Adrenal gland (tissue), 12 donors: ENCODE results near the gene KRTAP5-6. TPM values are rescaled to one million over a fixed set of nuclear protein-coding genes. Genes with fewer than 3 reads are reported as not detected.

ENCODE experiments used
- DNase-seq, 7 donors: peaks; one replicate each; pipeline ENCODE4 v3.0.0-alpha.2; 2019 to 2020
- H3K27ac ChIP-seq, 5 donors: fragments of 200-600 bp; sonication (generic) in 4 of 5; 1 replicate in 3 of 5; 2 replicates in 2 of 5; pipeline versions ENCODE4 v1.5.1 to v1.8.0; 2016 to 2020; ENCODE audit warnings: mild to moderate bottlenecking in 1 of 5
- H3K27me3 ChIP-seq: fragments of 200-600 bp; 2 replicates; pipeline ENCODE4 v1.8.0; 2021
- H3K36me3 ChIP-seq, 2 donors: fragments of 200-600 bp; replicated peaks in 1 of 2; 1 replicate in 1 of 2; 2 replicates in 1 of 2; pipeline versions ENCODE4 v1.5.1 to v1.8.0; 2018 to 2022
- H3K4me1 ChIP-seq, 2 donors: fragments of 200-600 bp; replicated peaks in 1 of 2; 1 replicate in 1 of 2; 2 replicates in 1 of 2; pipeline versions ENCODE4 v1.5.1 to v1.8.0; 2018 to 2021
- H3K4me3 ChIP-seq, 4 donors: fragments of 200-600 bp; sonication (generic) in 3 of 4; one replicate each; pipeline ENCODE4 v1.5.1; 2016 to 2018
- H3K9me3 ChIP-seq, 3 donors: fragments of 200-600 bp; sonication (generic) in 1 of 3; replicated peaks in 1 of 3; 1 replicate in 2 of 3; 2 replicates in 1 of 3; pipeline versions ENCODE4 v1.5.1 to v1.8.0; 2016 to 2021
- CTCF ChIP-seq, 6 experiments: fragments of 450-650 bp in 4 of 6; fragments of 200-600 bp in 2 of 6; sonication (generic) in 1 of 6; IDR thresholded peaks; 1 replicate in 5 of 6; 2 replicates in 1 of 6; pipeline versions ENCODE4 v1.5.1 to v1.8.0; 2016 to 2021; ENCODE audit warnings: antibody characterized with exemption in 6 of 6, mild to moderate bottlenecking in 2 of 6, moderate library complexity in 1 of 6
- POLR2A ChIP-seq, 2 donors: fragments of 450-650 bp; IDR thresholded peaks; one replicate each; pipeline ENCODE4 v1.6.1; 2017; ENCODE audit warnings: antibody characterized with exemption in 2 of 2, mild to moderate bottlenecking in 2 of 2, moderate library complexity in 1 of 2
- WGBS, 4 donors: extraction: QIAGEN DNeasy Blood & Tissue Kit in 2 of 4; methylation state at CpG; one replicate each; pipeline versions ENCODE4 v1.1.5 to v1.1.7; 2013 to 2017; 5-methylcytosine and 5-hydroxymethylcytosine counted together
- intact Hi-C, 2 donors: fragments of 100-400 bp; cut with DNase I; formaldehyde crosslinking; loops; one replicate each; pipeline versions ENCODE4 v1.14.1 to v1.15.0; 2022 to 2023
- polyA plus RNA-seq, 3 donors: library from polyadenylated mRNA; stranded (reverse); fragments of 200-250 nt in 2 of 3; fragments of 350-450 nt in 1 of 3; fragmentation: Illumina TruSeq in 1 of 3; extraction: RNeasy Lipid Tissue Mini Kit (QIAGEN cat#74804) in 1 of 3; gene quantifications; one replicate each; pipeline ENCODE4 v1.2.3, GENCODE V29; 2013 to 2014
- total RNA-seq, 9 donors: library from RNA; depleted of rRNA in 4 of 9; stranded (reverse); fragments of >200 nt in 4 of 9; fragments of 120-200 nt in 1 of 9; fragmentation: NEBNext Ultra II Directional in 1 of 9; extraction: Animal tissue kit (Norgen Biotek cat#: 25700) in 1 of 9; gene quantifications; one replicate each; pipeline versions ENCODE4 v1.1.0 to v1.2.4, GENCODE V29; 2013 to 2023
- donor health status: healthy with polysubstance abuse.
- donor health status: Bipolar disorder and iron deficiency.
- donor health status: DM: yes; HTN: yes; CAD: no.
- donor health status: DM: no; HTN: no; CAD: no.
- donor health status: DM: no; HTN: no; CAD: no.
- donor health status: DM: yes; HTN: yes; CAD: no.

Gene KRTAP5-6
- total and polyA plus RNA-seq, 12 donors = 0.61 TPM; not detected in 11

DNA sequence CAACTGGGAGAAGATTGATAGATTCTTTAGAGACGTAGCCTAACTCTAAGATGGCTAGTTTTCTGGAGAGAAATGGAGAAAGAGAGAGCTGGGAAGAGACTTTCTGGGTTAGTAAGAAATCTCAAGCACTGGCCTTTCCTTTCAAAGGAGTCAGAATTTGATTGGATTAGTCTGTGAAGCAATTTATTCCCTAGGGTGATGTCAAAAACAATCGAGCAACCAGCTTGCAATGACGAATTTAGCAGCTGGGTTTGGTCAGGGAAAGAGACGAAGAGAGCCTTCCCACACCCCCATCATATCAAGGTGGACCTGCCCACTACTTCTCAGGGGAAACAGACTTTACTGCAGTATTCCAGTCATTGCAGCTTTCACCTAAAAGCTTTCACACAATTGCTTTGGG is 10.8 kb downstream of the KRTAP5-6 start:
- H3K9me3 ChIP-seq = no peaks in the 10 kb centered on the region
- no peak overlapping the region for H3K4me3 ChIP-seq
- TF ChIP-seq CTCF (IDR thresholded peaks at IDR 0.05) (no peak), POLR2A (IDR thresholded peaks at IDR 0.05) (no peak)
- peaks cover 3% of the 10 kb centered on the region for H3K27me3 ChIP-seq
- H3K36me3 ChIP-seq = no peaks in the 10 kb centered on the region
- 36 to 62% (median 53%) methylated on average over 4 of the region's 4 CpGs for WGBS, 4 donors
- intact Hi-C loops = no loop called here
- DNase-seq = no peak
- H3K27ac ChIP-seq = no peak overlapping the region
- H3K4me1 ChIP-seq = peaks cover 0 to 7% of the 10 kb centered on the region in 2 donors

DNA sequence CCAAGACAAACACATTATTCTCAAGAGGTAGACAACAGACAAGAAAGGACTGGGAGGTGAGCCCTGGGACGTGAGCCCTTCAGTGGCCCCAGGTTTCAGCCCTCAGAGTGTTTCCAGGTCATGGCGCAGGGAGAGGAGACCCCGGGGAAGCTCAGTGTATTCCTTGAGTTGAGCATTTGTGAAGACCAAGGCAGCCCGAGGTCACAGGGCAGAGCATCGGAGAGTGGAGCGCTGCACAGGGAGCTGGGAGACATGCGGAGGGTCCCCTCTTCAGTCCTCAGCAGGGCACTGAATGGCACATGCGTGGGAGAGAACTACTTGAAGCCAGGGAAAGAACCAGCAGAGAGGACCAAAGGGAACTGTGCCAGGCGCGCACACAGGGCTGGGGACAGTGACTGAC is 11.7 kb downstream of the KRTAP5-6 start:
- WGBS, 4 donors = 85 to 94% (median 90%) methylated on average over 9 to 10 of the region's 10 CpGs

DNA sequence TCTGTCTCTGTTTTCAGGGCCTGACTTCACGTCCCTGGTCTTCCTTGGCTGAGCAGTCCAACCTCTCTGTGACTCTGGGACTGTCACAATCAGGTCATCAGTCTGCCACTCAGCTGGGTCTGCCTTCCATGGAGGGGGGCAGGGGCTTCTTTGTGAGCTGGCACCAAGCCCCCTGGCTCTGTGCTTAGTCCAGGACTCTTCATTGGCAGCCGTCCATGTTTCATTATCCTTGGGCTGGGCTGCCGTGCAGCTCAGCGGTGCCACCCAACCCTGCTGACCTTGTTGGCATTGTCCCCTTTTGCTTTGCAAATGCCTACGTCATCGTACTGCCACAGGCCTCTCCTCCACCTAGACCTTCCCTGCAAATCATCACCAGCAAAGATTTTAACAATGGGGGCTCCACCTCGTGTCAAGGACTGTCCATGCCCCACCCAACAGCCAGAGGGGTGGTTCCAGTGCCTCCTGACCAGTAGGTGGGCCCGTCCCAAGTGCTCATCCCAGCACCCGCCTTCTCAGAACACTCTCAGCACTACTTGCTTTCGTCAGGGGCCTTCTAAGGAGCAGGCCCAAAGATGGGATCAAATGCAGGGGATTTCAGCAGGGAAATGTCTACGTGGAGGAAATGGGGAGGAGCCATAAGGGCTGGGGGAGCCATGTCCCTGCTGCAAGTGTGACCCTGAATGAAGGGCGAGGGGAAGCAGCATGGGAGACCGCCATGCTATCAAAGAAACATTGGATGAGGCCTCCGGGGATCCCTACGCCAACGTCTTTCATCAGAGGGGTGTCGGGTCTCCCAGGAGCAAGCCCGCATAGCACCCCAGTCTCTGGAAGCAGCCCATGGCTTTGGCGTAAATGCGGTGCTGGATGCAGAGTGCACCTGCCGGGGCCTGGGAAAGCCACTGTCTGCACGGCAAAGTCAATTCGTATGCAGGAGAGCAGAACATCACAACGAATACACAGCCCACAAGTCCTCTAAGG is 18.2 kb downstream of the KRTAP5-6 start:
- Histone ChIP-seq H3K27ac (no peak overlapping the region), H3K9me3 (no peaks in the 10 kb centered on the region), H3K27me3 (peaks cover 6% of the 10 kb centered on the region), H3K4me3 (no peak overlapping the region), H3K4me1 (no peaks in the 10 kb centered on the region), H3K36me3 (no peaks in the 10 kb centered on the region)
- DNase-seq = peak in 4 of 7 donors; percentile 44 to 62 (median 53)
- TF ChIP-seq POLR2A (IDR thresholded peaks at IDR 0.05) = no peak
- TF ChIP-seq CTCF (IDR thresholded peaks at IDR 0.05) = no peak
- intact Hi-C loops = no loop called here
- WGBS, 4 donors = 70 to 83% (median 79%) methylated on average over 23 to 24 of the region's 24 CpGs

More for the DNA sequence above, 11.7 kb downstream of the KRTAP5-6 start:
- H3K36me3 ChIP-seq = no peaks in the 10 kb centered on the region
- no peak overlapping the region for H3K27ac ChIP-seq
- TF ChIP-seq POLR2A (IDR thresholded peaks at IDR 0.05) (no peak), CTCF (IDR thresholded peaks at IDR 0.05) (no peak)
- no peaks in the 10 kb centered on the region for H3K9me3 ChIP-seq
- intact Hi-C loops = no loop called here
- no peak for DNase-seq
- peaks cover 0 to 7% of the 10 kb centered on the region in 2 donors for H3K4me1 ChIP-seq
- H3K4me3 ChIP-seq = no peak overlapping the region
- peaks cover 6% of the 10 kb centered on the region for H3K27me3 ChIP-seq

DNA sequence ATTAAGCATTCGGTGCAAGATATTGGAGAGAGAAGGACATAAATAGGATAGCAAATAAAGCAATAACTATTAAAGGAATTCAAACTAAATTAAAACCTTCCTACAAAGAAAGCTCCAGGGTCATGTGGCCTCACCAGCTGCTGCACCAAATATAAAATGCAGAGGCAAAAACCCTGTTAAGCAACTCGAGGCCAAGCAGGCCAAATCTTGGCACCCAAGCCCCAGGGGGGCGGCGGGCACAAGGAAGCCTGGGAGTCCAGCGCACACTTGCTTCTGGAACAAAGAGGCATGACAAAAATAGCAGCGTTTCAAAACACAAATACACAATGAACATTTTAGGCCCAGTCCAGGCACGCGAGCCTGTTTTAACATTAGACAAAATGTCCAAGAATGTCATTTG is 20.8 kb downstream of the KRTAP5-6 start:
- peak in 1 of 7 donors; percentile 31 for DNase-seq
- intact Hi-C loops = no loop called here
- Histone ChIP-seq H3K4me3 (no peak overlapping the region), H3K9me3 (no peaks in the 10 kb centered on the region), H3K36me3 (no peaks in the 10 kb centered on the region), H3K27ac (no peak overlapping the region), H3K4me1 (no peaks in the 10 kb centered on the region), H3K27me3 (peaks cover 3% of the 10 kb centered on the region)
- TF ChIP-seq POLR2A (IDR thresholded peaks at IDR 0.05) = no peak
- no peak for TF ChIP-seq CTCF (IDR thresholded peaks at IDR 0.05)
- 81 to 86% (median 84%) methylated on average over 8 of the region's 8 CpGs for whole genome bisulfite sequencing, 4 donors
